Measurements from ENCODE around the gene CYP46A1.
A peak's percentile ranks its signal among the peaks of the same experiment; 100 is the strongest.

Gene CYP46A1

GRCh38 chr14:99747582-99748330 lies 63.7 kb downstream of the CYP46A1 start:
- no peak for DNase-seq

- DNase-seq, result no peak
Measured at GRCh38 chr14:99748529-99748928, 64.4 kb downstream of the CYP46A1 start.

GRCh38 chr14:99749142-99749541 lies 65.0 kb downstream of the CYP46A1 start:
- peak; percentile 21 for DNase-seq

GRCh38 chr14:99749763-99750715 lies 65.9 kb downstream of the CYP46A1 start:
- DNase-seq, result peak; percentile 24

GRCh38 chr14:99750746-99751450 lies 66.8 kb downstream of the CYP46A1 start:
- DNase-seq, result no peak

GRCh38 chr14:99751539-99752485 lies 67.7 kb downstream of the CYP46A1 start:
- peak; percentile 11 for DNase-seq

GRCh38 chr14:99752486-99753121 lies 68.5 kb downstream of the CYP46A1 start:
- peak; percentile 17 for DNase-seq

- peak; percentile 8 for DNase-seq
Measured at GRCh38 chr14:99753225-99754140, 69.4 kb downstream of the CYP46A1 start.

GRCh38 chr14:99754141-99755067 lies 70.3 kb downstream of the CYP46A1 start:
- DNase-seq, result peak; percentile 4

GRCh38 chr14:99755068-99755405 lies 70.9 kb downstream of the CYP46A1 start:
- DNase-seq, result peak; percentile 35

- peak; percentile 8 for DNase-seq
Measured at GRCh38 chr14:99755629-99756603, 71.8 kb downstream of the CYP46A1 start.

- DNase-seq, result no peak
Measured at GRCh38 chr14:99756796-99757195, 72.7 kb downstream of the CYP46A1 start.

- DNase-seq, result peak; percentile 18
Measured at GRCh38 chr14:99757331-99758070, 73.4 kb downstream of the CYP46A1 start.

- peak; percentile 74 for DNase-seq
Measured at GRCh38 chr14:99758121-99758821, 74.2 kb downstream of the CYP46A1 start.

GRCh38 chr14:99758872-99759545 lies 74.9 kb downstream of the CYP46A1 start:
- no peak for DNase-seq

GRCh38 chr14:99759546-99759925 lies 75.4 kb downstream of the CYP46A1 start:
- DNase-seq, result no peak
